BE2C (cell line): ENCODE results near the gene TESMIN.

Source experiments
- DNase-seq: peaks from one replicate; pipeline ENCODE4 v3.0.0-alpha.2; 2020
- H3K27me3 ChIP-seq: fragments of 250-450 bp; sonication (Bioruptor Pico); 2 replicates; pipeline ENCODE4 v1.5.1; 2020; ENCODE audit warnings: mild to moderate bottlenecking
- H3K36me3 ChIP-seq: fragments of 250-450 bp; sonication (Bioruptor Pico); 2 replicates; pipeline ENCODE4 v1.5.1; 2020; ENCODE audit warnings: mild to moderate bottlenecking
- H3K4me1 ChIP-seq: fragments of 250-450 bp; sonication (Bioruptor Pico); 2 replicates; pipeline ENCODE4 v1.5.1; 2020
- H3K4me3 ChIP-seq: 2 replicates; pipeline ENCODE4 v1.5.1; 2011; ENCODE audit warnings: low read depth, low read length
- H3K9me3 ChIP-seq: fragments of 250-450 bp; sonication (Bioruptor Pico); 2 replicates; pipeline ENCODE4 v1.5.1; 2020
- CTCF ChIP-seq: IDR thresholded peaks from 2 replicates; pipeline ENCODE4 v1.5.1; 2012; ENCODE audit warnings: mild to moderate bottlenecking, low read depth, low read length

The TESMIN gene

DNA sequence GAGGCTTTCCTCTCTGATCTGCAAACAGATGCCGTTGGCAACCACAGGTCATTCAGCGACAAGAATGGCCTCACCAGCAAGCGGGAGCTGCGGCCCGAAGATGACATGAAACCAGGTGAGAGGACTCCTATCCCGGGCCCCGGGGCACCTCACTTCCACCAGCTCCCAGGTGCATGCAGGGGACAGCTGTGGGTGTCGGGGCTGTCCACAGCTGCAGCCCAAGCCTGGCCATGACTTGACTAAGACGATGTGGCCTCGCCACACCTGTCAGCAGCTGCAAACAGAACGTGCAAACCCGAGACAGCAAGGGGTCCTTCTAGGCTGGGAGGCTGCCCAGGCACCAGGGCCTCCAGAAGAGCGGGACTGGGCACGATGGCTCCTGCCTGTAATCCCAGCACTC is 63.3 kb downstream of the TESMIN start:
- DNase-seq = no peak
- H3K9me3 ChIP-seq = no peaks in the 10 kb centered on the region
- H3K36me3 ChIP-seq = peaks cover 31% of the 10 kb centered on the region
- no peak for TF ChIP-seq CTCF
- no peak overlapping the region for H3K4me3 ChIP-seq
- H3K4me1 ChIP-seq = peaks cover 9% of the 10 kb centered on the region; the same call in 1 of the 2 replicates
- no peaks in the 10 kb centered on the region for H3K27me3 ChIP-seq

GRCh38 chr11:68687311-68687710 is 64.0 kb downstream of the TESMIN start:
- no peak overlapping the region for H3K4me3 ChIP-seq
- no peak for DNase-seq
- no peaks in the 10 kb centered on the region for H3K27me3 ChIP-seq
- peaks cover 31% of the 10 kb centered on the region for H3K36me3 ChIP-seq
- no peaks in the 10 kb centered on the region for H3K9me3 ChIP-seq
- peaks cover 9% of the 10 kb centered on the region; the same call in 1 of the 2 replicates for H3K4me1 ChIP-seq
- no peak for TF ChIP-seq CTCF

DNA sequence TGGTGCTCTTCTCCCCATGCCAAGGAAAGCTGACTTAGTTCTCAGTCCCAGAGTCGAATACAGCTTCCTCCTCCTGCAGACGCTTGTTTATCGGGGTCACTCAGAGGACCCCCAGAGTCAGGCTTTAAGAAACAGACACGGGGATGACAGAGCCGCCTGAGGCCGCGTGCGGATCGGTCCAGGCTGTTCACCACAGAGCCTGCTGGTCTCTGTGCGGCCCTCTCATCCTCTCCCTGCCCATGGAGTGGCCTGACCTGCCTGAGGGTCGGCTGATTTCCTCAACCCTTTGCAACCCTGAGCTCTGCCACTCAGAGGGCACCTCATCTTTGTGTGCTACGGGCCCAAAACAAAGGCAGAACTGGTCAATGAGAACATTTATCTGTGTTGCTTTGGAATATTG is 64.8 kb downstream of the TESMIN start:
- Histone ChIP-seq H3K27me3 (no peaks in the 10 kb centered on the region), H3K9me3 (no peaks in the 10 kb centered on the region), H3K36me3 (peaks cover 31% of the 10 kb centered on the region), H3K4me1 (peaks cover 9% of the 10 kb centered on the region; the same call in 1 of the 2 replicates), H3K4me3 (no peak overlapping the region)
- TF ChIP-seq CTCF = no peak
- DNase-seq = no peak

DNA sequence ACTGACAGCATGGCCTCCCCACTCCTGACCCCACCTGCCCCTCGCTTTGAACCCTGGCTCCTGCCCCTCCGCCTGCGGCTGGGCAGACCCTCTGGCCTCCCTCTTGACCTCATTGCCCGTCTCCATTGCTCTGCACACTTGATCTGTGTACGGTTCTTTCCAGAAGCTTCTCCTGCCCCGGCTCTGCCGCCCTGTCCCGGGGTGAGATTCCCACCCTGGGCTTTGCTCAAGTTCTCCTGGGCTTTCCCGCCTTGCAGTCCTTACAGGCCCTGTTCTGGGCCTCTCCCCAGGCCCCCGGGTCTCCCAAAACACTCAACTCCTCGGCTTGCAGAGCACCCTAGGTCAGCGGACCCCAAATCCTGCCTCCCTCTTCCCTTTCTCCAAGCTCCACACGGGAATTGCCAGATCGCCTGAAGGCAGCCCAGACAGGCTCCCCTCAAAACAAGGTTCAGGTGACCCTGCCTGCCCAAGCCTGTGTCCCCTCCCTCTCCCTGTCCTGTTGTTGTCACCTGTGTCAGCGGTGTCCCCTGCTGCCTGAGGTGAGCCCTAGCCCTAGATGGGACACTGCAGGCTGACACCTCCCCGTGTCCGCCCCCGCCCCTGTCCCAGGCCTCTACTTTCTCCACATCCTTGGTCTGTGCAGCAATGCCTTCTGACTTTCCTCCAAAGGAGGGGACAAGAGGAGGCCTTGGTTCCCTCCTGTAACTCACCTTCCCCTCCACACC is 65.5 kb downstream of the TESMIN start:
- Histone ChIP-seq H3K4me1 (peaks cover 9% of the 10 kb centered on the region; the same call in 1 of the 2 replicates), H3K9me3 (no peaks in the 10 kb centered on the region), H3K27me3 (no peaks in the 10 kb centered on the region), H3K36me3 (peaks cover 31% of the 10 kb centered on the region), H3K4me3 (peak overlapping the region; percentile 65)
- TF ChIP-seq CTCF = no peak
- no peak for DNase-seq

DNA sequence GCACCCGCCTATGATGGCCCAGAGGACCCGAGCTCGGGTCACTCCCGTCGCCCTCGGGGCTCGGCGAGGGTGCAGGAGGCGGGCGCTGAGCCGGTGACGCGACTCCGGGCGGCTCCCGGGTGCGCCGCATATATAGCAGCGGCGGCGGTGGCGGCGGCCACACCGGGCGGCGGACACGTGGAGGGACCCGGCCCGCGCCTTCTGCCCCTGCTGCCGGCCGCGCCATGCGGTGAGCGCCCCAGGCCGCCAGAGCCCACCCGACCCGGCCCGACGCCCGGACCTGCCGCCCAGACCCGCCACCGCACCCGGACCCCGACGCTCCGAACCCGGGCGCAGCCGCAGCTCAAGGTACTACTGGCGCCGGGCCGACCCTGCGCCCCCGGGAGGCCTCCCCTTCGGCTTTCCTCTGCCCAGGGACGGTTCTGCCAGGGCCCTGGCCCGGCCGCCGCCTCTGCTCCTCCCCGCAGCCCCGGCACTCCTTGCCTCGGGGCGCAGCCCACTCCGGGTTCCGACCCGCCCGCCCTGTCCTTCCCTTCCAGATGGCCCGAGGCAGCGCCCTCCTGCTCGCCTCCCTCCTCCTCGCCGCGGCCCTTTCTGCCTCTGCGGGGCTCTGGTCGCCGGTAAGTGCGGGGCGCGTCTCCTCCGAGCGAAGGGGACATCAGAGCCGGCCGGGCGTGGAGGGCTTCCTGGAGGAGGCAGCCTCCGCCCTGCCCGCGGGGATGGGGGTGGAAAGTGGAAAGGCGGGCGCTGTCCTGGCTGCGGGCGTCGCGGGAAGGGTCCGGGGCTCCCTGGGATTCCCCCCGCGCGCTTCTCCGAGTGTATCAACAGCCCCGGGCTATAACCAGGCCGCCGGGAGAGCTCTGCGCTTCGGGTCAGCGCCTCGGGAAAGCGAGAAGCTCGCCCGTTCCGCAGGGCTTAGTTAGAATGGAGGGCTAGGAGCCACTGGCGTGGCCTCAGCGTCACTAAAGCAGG is 66.6 kb downstream of the TESMIN start, which contains the start of gene GAL:
GAL (plus strand) TSS at position 160 of the 972 bp plus-strand sequence; CDS start at position 540, 380 bp downstream.
- Histone ChIP-seq H3K36me3 (peaks cover 25% of the 10 kb centered on the region), H3K27me3 (no peaks in the 10 kb centered on the region), H3K9me3 (no peaks in the 10 kb centered on the region), H3K4me3 (peak within 1 kb of the TSS; percentile 65), H3K4me1 (peaks cover 7% of the 10 kb centered on the region; the same call in 1 of the 2 replicates)
- DNase-seq = peak; percentile 68
- TF ChIP-seq CTCF = no peak
